NCI-H187 treated with DMSO at 0.1 percent for 48 hours (cell line): ENCODE results near the gene FANCC.

Experiments
- DNase-seq: peaks from one replicate; lab custom pipeline; 2025; lab: John Stamatoyannopoulos, UW

Gene FANCC

GRCh38 chr9:95067897-95068296 is 249.6 kb downstream of the FANCC start:
- DNase-seq: no peak

- DNase-seq: no peak
Observed at GRCh38 chr9:95067057-95067456, 250.5 kb downstream of the FANCC start.

- DNase-seq: no peak
Observed at GRCh38 chr9:95065224-95065623, 252.3 kb downstream of the FANCC start.

- no peak for DNase-seq
Observed at GRCh38 chr9:95063300-95063699, 254.2 kb downstream of the FANCC start.

- DNase-seq: no peak
Observed at GRCh38 chr9:95062596-95063065, 254.9 kb downstream of the FANCC start.

- no peak for DNase-seq
Observed at GRCh38 chr9:95061916-95062595, 255.5 kb downstream of the FANCC start.

GRCh38 chr9:95060916-95061315 is 256.6 kb downstream of the FANCC start:
- no peak for DNase-seq

GRCh38 chr9:95060234-95060633 is 257.3 kb downstream of the FANCC start:
- DNase-seq: no peak

- no peak for DNase-seq
Observed at GRCh38 chr9:95058795-95059386, 258.6 kb downstream of the FANCC start.

- no peak for DNase-seq
Observed at GRCh38 chr9:95058121-95058785, 259.3 kb downstream of the FANCC start.

- no peak for DNase-seq
Observed at GRCh38 chr9:95057101-95057500, 260.4 kb downstream of the FANCC start.

GRCh38 chr9:95055851-95056551 is 261.5 kb downstream of the FANCC start:
- DNase-seq: no peak

GRCh38 chr9:95055334-95055850 is 262.1 kb downstream of the FANCC start:
- no peak for DNase-seq

GRCh38 chr9:95053611-95054570 is 263.6 kb downstream of the FANCC start:
- no peak for DNase-seq

GRCh38 chr9:95049761-95050160 is 267.7 kb downstream of the FANCC start:
- no peak for DNase-seq
